HCT116 (cell line): ENCODE measurements around the gene SDK1. TPM values are rescaled to one million over a fixed set of nuclear protein-coding genes. Genes with fewer than 3 reads are reported as not detected.

Source experiments
- ATAC-seq: fragments of 200-7000 bp; cut with Tn5 transposase; 2 replicates; pipeline ENCODE4 v1.9.1; 2020; ENCODE audit warnings: mild to moderate bottlenecking, moderate library complexity
- BruUV-seq: library from RNA; stranded (reverse); fragments of 400-500 nt; replicated peaks from 2 replicates; lab custom pipeline; 2021; lab: Mats Ljungman, UMichigan
- CTCF ChIA-PET: fragments of 300-600 bp; sonication (Branson Sonifier 250); formaldehyde crosslinking; loops from one replicate; lab custom pipeline; 2021; ENCODE audit warnings: antibody characterized with exemption; lab: Charles Lee
- POLR2A ChIA-PET: fragments of 300-600, 350-600 bp; sonication (Branson Sonifier 250); formaldehyde crosslinking; loops from one replicate; lab custom pipeline; 2021; ENCODE audit warnings: antibody characterized with exemption; lab: Charles Lee
- RAD21 ChIA-PET, 2 experiments: fragments of 300-600 bp; sonication (Branson Sonifier 250); formaldehyde crosslinking; loops; one replicate each; lab custom pipeline; 2023; ENCODE audit warnings: low total read pairs in 2 of 2; ENCODE audit not compliant: uncharacterized antibody in 2 of 2, unreplicated experiment in 2 of 2, low non-redundant PET in 1 of 2; lab: Charles Lee
- DNase-seq: peaks from one replicate; pipeline ENCODE4 v3.0.0-alpha.2; 2010; ENCODE audit warnings: low read depth, low spot score
- H2AFZ ChIP-seq: fragments of 200-600 bp; shearing (Covaris generic), sonication (generic); 2 replicates; pipeline ENCODE4 v1.6.1; 2017; ENCODE audit warnings: low read depth, mixed run types, mixed read lengths, antibody characterized with exemption, low read length; ENCODE audit not compliant: poor library complexity, severe bottlenecking
- H3K27ac ChIP-seq: 2 replicates; pipeline ENCODE4 v1.5.1; 2012; ENCODE audit warnings: low read depth, low read length
- H3K27me3 ChIP-seq: fragments of 200-600 bp; sonication (generic); 2 replicates; pipeline ENCODE4 v1.6.1; 2016; ENCODE audit warnings: mixed run types, low read length, mixed read lengths; ENCODE audit not compliant: insufficient read depth
- H3K36me3 ChIP-seq, 2 experiments: fragments of 200-500 bp in 1 of 2; fragments of 200-600 bp in 1 of 2; sonication (Bioruptor generic) in 1 of 2; sonication (generic) in 1 of 2; 2 replicates each; pipeline versions ENCODE4 v1.5.1 to v1.6.1; 2014 to 2016; ENCODE audit warnings: low read length in 2 of 2, inconsistent platforms in 1 of 2, mixed read lengths in 1 of 2, mixed run types in 1 of 2; ENCODE audit not compliant: insufficient read depth in 2 of 2, control insufficient read depth in 1 of 2
- H3K4me1 ChIP-seq, 2 experiments: fragments of 200-600 bp in 1 of 2; sonication (generic) in 1 of 2; 2 replicates each; pipeline versions ENCODE4 v1.5.1 to v1.6.1; 2012 to 2017; ENCODE audit warnings: low read length in 2 of 2, inconsistent platforms in 1 of 2, mild to moderate bottlenecking in 1 of 2, mixed read lengths in 1 of 2, mixed run types in 1 of 2, moderate library complexity in 1 of 2; ENCODE audit not compliant: insufficient read depth in 2 of 2, control insufficient read depth in 1 of 2
- H3K4me2 ChIP-seq: fragments of 200-600 bp; sonication (generic); 2 replicates; pipeline ENCODE4 v1.6.1; 2017; ENCODE audit warnings: mixed run types, low read length, mixed read lengths
- H3K4me3 ChIP-seq, 2 experiments: fragments of 200-600 bp in 1 of 2; sonication (generic) in 1 of 2; replicated peaks in 1 of 2; 2 replicates each; pipeline ENCODE4 v1.5.1; 2011 to 2016; ENCODE audit warnings: low read length in 2 of 2, control low read depth in 1 of 2, low read depth in 1 of 2, mild to moderate bottlenecking in 1 of 2, mixed read lengths in 1 of 2, mixed run types in 1 of 2
- H3K79me2 ChIP-seq: fragments of 200-600 bp; sonication (generic); 2 replicates; pipeline ENCODE4 v1.6.1; 2017; ENCODE audit warnings: mild to moderate bottlenecking, mixed run types, low read length, moderate library complexity, mixed read lengths; ENCODE audit not compliant: insufficient read depth
- H3K9ac ChIP-seq: fragments of 200-600 bp; sonication (generic); 2 replicates; pipeline ENCODE4 v1.6.1; 2016; ENCODE audit warnings: low read length, mixed read lengths
- H3K9me2 ChIP-seq: fragments of 200-600 bp; sonication (generic), shearing (Covaris generic); 2 replicates; pipeline ENCODE4 v1.6.1; 2017; ENCODE audit warnings: mixed run types, mild to moderate bottlenecking, moderate library complexity; ENCODE audit not compliant: insufficient read depth
- H3K9me3 ChIP-seq, 2 experiments: fragments of 200-500 bp in 1 of 2; fragments of 200-600 bp in 1 of 2; sonication (Bioruptor generic) in 1 of 2; sonication (generic) in 1 of 2; 2 replicates each; pipeline ENCODE4 v1.6.1; 2014 to 2017; ENCODE audit warnings: low read length in 2 of 2, mixed read lengths in 2 of 2, inconsistent platforms in 1 of 2, low read depth in 1 of 2, mild to moderate bottlenecking in 1 of 2, mixed run types in 1 of 2, moderate library complexity in 1 of 2; ENCODE audit not compliant: control insufficient read depth in 1 of 2, insufficient read depth in 1 of 2
- H4K20me1 ChIP-seq: fragments of 200-600 bp; sonication (generic), shearing (Covaris generic); 2 replicates; pipeline ENCODE4 v1.6.1; 2017; ENCODE audit warnings: mixed run types, mild to moderate bottlenecking, moderate library complexity; ENCODE audit not compliant: insufficient read depth
- CBX3 ChIP-seq: IDR thresholded peaks from 2 replicates; pipeline ENCODE4 v1.6.1; 2012; ENCODE audit warnings: low read depth
- EZH2phosphoT487 ChIP-seq: fragments of 200-600 bp; IDR thresholded peaks from 2 replicates; pipeline ENCODE4 v1.6.1; 2018; ENCODE audit warnings: antibody characterized with exemption, borderline replicate concordance
- FOSL1 ChIP-seq: IDR thresholded peaks from 2 replicates; pipeline ENCODE4 v1.6.1; 2012; ENCODE audit warnings: low read depth
- ZFX ChIP-seq: fragments of 450-650 bp; IDR thresholded peaks from 2 replicates; pipeline ENCODE4 v1.6.1; 2017
- intact Hi-C: fragments of 100-400 bp; cut with micrococcal nuclease; formaldehyde crosslinking; loops from 2 replicates; pipeline ENCODE4 v1.10.0; 2022
- total RNA-seq: library from RNA; stranded (reverse); gene quantifications from one replicate; pipeline ENCODE4 v1.2.1, GENCODE V29; 2021; ENCODE audit not compliant: unreplicated experiment
- TF ChIP-seq, protein P1 (sequence below): IDR thresholded peaks from 2 replicates; pipeline ENCODE4 v1.6.1; 2012; ENCODE audit warnings: low read depth
- TF ChIP-seq, protein P2 (sequence below), 3 experiments: fragments of 200-600 bp in 1 of 3; sonication (generic) in 1 of 3; IDR thresholded peaks in 2 of 3; conservative IDR thresholded peaks in 1 of 3; 2 replicates each; pipeline ENCODE4 v1.5.1; 2012 to 2017; ENCODE audit warnings: low read depth in 2 of 3, low read length in 2 of 3, antibody characterized with exemption in 1 of 3, borderline replicate concordance in 1 of 3, control low read depth in 1 of 3, mild to moderate bottlenecking in 1 of 3, mixed read lengths in 1 of 3, mixed run types in 1 of 3, moderate library complexity in 1 of 3; ENCODE audit not compliant: insufficient read depth in 1 of 3

The SDK1 gene
- total RNA-seq, 1 experiment from 2014 or later = 0.05 TPM

DNA sequence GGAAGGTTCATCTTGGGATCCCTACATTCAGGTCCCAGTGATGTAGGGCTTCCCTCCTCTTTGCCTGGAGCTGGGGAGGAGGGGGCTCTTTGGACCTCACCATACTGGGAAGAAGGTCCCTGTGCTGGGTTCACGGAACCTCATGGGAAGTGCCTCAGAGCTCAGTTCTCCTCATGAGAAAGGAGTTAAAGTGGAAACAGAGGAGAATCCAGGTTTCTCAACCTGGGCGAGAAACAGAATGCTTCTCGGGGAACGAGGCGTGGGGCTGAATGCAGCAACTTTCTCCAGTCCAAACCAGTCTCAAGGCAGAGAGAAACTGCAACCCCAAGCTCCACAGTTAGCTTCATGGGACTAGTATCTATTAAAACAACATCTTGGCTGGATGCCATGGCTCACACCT lies 998.4 kb downstream of the SDK1 start:
- Histone ChIP-seq H3K9ac (no peak overlapping the region), H3K4me1 (no peaks in the 10 kb centered on the region), H3K4me3 (no peak overlapping the region), H3K9me2 (no peaks in the 10 kb centered on the region), H2AFZ (no peak overlapping the region), H3K4me2 (no peak overlapping the region), H3K27ac (no peak overlapping the region), H3K79me2 (no peaks in the 10 kb centered on the region), H3K36me3 (no peaks in the 10 kb centered on the region), H3K9me3 (no peaks in the 10 kb centered on the region; a peak in 1 of 4 replicates), H3K27me3 (peaks cover 4% of the 10 kb centered on the region; the same call in 1 of the 2 replicates), H4K20me1 (no peaks in the 10 kb centered on the region)
- RAD21 ChIA-PET = no interaction called here
- no peak for ATAC-seq
- CTCF ChIA-PET = no interaction called here
- POLR2A ChIA-PET = no interaction called here
- intact Hi-C loops = no loop called here
- no TSS peak for BruUV-seq
- DNase-seq = no peak
- TF ChIP-seq EZH2phosphoT487 = no peak
- TF ChIP-seq, protein P1, sequence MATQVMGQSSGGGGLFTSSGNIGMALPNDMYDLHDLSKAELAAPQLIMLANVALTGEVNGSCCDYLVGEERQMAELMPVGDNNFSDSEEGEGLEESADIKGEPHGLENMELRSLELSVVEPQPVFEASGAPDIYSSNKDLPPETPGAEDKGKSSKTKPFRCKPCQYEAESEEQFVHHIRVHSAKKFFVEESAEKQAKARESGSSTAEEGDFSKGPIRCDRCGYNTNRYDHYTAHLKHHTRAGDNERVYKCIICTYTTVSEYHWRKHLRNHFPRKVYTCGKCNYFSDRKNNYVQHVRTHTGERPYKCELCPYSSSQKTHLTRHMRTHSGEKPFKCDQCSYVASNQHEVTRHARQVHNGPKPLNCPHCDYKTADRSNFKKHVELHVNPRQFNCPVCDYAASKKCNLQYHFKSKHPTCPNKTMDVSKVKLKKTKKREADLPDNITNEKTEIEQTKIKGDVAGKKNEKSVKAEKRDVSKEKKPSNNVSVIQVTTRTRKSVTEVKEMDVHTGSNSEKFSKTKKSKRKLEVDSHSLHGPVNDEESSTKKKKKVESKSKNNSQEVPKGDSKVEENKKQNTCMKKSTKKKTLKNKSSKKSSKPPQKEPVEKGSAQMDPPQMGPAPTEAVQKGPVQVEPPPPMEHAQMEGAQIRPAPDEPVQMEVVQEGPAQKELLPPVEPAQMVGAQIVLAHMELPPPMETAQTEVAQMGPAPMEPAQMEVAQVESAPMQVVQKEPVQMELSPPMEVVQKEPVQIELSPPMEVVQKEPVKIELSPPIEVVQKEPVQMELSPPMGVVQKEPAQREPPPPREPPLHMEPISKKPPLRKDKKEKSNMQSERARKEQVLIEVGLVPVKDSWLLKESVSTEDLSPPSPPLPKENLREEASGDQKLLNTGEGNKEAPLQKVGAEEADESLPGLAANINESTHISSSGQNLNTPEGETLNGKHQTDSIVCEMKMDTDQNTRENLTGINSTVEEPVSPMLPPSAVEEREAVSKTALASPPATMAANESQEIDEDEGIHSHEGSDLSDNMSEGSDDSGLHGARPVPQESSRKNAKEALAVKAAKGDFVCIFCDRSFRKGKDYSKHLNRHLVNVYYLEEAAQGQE = no peak

DNA sequence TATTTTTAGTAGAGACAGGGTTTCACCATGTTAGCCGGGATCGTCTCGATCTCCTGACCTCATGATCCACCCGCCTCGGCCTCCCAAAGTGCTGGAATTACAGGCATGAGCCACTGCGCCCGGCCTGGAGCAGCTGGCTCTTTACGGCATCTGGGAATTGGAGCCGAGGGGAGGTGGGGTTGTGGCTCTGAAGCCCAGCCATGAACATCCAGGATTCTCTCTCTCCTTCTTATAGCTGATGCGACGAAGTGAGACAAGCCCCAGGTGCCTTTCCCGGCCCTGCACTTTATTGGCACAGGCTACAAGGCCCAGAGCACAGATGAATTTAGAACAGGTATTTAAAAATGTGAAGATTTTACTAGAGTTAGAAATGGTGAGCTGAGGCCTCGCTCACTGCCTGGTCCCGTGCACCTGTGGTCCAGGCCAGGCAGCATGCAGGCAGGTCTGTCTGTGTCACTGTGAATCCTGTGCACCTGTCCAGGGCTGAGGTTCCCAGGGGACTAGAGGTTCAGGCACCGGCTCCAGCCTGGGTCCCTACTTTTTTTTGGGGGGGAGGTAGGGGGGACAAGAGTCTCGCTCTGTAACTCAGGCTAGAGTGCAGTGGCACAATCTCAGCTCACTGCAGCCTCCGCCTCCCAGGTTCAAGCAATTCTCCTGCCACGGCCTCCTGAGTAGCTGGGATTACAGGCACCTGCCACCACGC lies 1001.3 kb downstream of the SDK1 start:
- no peaks in the 10 kb centered on the region for H3K9me3 ChIP-seq
- TF ChIP-seq, protein P2, sequence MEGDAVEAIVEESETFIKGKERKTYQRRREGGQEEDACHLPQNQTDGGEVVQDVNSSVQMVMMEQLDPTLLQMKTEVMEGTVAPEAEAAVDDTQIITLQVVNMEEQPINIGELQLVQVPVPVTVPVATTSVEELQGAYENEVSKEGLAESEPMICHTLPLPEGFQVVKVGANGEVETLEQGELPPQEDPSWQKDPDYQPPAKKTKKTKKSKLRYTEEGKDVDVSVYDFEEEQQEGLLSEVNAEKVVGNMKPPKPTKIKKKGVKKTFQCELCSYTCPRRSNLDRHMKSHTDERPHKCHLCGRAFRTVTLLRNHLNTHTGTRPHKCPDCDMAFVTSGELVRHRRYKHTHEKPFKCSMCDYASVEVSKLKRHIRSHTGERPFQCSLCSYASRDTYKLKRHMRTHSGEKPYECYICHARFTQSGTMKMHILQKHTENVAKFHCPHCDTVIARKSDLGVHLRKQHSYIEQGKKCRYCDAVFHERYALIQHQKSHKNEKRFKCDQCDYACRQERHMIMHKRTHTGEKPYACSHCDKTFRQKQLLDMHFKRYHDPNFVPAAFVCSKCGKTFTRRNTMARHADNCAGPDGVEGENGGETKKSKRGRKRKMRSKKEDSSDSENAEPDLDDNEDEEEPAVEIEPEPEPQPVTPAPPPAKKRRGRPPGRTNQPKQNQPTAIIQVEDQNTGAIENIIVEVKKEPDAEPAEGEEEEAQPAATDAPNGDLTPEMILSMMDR (IDR thresholded peaks at IDR 0.05 in 2 of 3, conservative IDR thresholded peaks at IDR 0.05 in 1 of 3; ENCODE audit: borderline replicate concordance in 1 of 3, insufficient read depth in 1 of 3, low read depth in 2 of 3, low read length in 2 of 3) = no peak
- TF ChIP-seq FOSL1 (no peak), CBX3 (no peak), ZFX (no peak)
- TF ChIP-seq, all 23 proteins: peak for 0
- Histone ChIP-seq H3K27me3 (peaks cover 4% of the 10 kb centered on the region; the same call in 1 of the 2 replicates), H3K79me2 (no peaks in the 10 kb centered on the region), H3K9ac (no peak overlapping the region), H3K4me3 (no peak overlapping the region), H3K27ac (no peak overlapping the region), H2AFZ (no peak overlapping the region), H3K4me2 (no peak overlapping the region), H4K20me1 (no peaks in the 10 kb centered on the region), H3K4me1 (no peaks in the 10 kb centered on the region), H3K9me2 (no peaks in the 10 kb centered on the region), H3K36me3 (no peaks in the 10 kb centered on the region)
- no peak for DNase-seq
- ChIA-PET POLR2A (no interaction called here), CTCF (no interaction called here), RAD21 (no interaction called here)
- ATAC-seq = no peak
- intact Hi-C loops = no loop called here
- no TSS peak for BruUV-seq
